SK-N-SH (cell line): ENCODE data around the gene PILRB. TPM values are rescaled to one million over a fixed set of nuclear protein-coding genes. Genes with fewer than 3 reads are reported as not detected.

Source experiments
- CTCF ChIA-PET: fragments of 300-600, 350-600 bp; formaldehyde crosslinking; extraction: SDS; loops from one replicate; lab custom pipeline; 2021; lab: Yijun Ruan, JAX
- POLR2A ChIA-PET: fragments of 350-600 bp; sonication (Branson Sonifier 250); formaldehyde crosslinking; extraction: SDS; loops from one replicate; lab custom pipeline; 2020; ENCODE audit warnings: antibody characterized with exemption, inconsistent platforms; lab: Yijun Ruan, JAX
- DNase-seq: peaks from one replicate; pipeline ENCODE4 v3.0.0; 2012
- H2AFZ ChIP-seq: fragments of 200-600 bp; sonication (generic); 2 replicates; pipeline ENCODE4 v1.8.1; 2016; ENCODE audit warnings: antibody characterized with exemption, mild to moderate bottlenecking, low read depth
- H3F3A ChIP-seq: fragments of 200-600 bp; sonication (generic); replicated peaks from 2 replicates; pipeline ENCODE3; 2016; ENCODE audit warnings: antibody characterized with exemption, mild to moderate bottlenecking; ENCODE audit not compliant: insufficient read depth
- H3K27ac ChIP-seq, 2 experiments: fragments of 200-500 bp in 1 of 2; fragments of 200-600 bp in 1 of 2; sonication (Bioruptor generic) in 1 of 2; sonication (generic), shearing (Covaris generic) in 1 of 2; 2 replicates each; pipeline versions ENCODE4 v1.5.1 to v1.6.1; 2014 to 2016; ENCODE audit warnings: low read depth in 2 of 2, inconsistent platforms in 1 of 2, low read length in 1 of 2, mild to moderate bottlenecking in 1 of 2, mixed read lengths in 1 of 2
- H3K27me3 ChIP-seq: fragments of 200-600 bp; sonication (generic), shearing (Covaris generic); 2 replicates; pipeline ENCODE4 v1.6.1; 2016; ENCODE audit warnings: mixed run types; ENCODE audit not compliant: insufficient read depth
- H3K36me3 ChIP-seq, 2 experiments: fragments of 200-500 bp in 1 of 2; fragments of 200-600 bp in 1 of 2; sonication (Bioruptor generic) in 1 of 2; sonication (generic) in 1 of 2; replicated peaks in 1 of 2; 2 replicates each; pipeline versions ENCODE3 to v1.5.1; 2014 to 2016; ENCODE audit warnings: low read length in 1 of 2, mild to moderate bottlenecking in 1 of 2; ENCODE audit not compliant: insufficient read depth in 2 of 2, control insufficient read depth in 1 of 2
- H3K4me1 ChIP-seq, 2 experiments: fragments of 200-500 bp in 1 of 2; fragments of 200-600 bp in 1 of 2; sonication (Bioruptor generic) in 1 of 2; sonication (generic), shearing (Covaris generic) in 1 of 2; 2 replicates each; pipeline versions ENCODE4 v1.5.1 to v1.6.1; 2014 to 2016; ENCODE audit warnings: low read depth in 1 of 2, low read length in 1 of 2, mixed run types in 1 of 2; ENCODE audit not compliant: insufficient read depth in 2 of 2, control insufficient read depth in 1 of 2
- H3K4me2 ChIP-seq: fragments of 200-600 bp; sonication (generic), shearing (Covaris generic); 2 replicates; pipeline ENCODE4 v1.6.1; 2017; ENCODE audit warnings: mixed run types
- H3K4me3 ChIP-seq, 2 experiments: fragments of 200-500 bp in 1 of 2; fragments of 200-600 bp in 1 of 2; sonication (Bioruptor generic) in 1 of 2; sonication (generic), shearing (Covaris generic) in 1 of 2; 2 replicates each; pipeline versions ENCODE4 v1.5.1 to v1.8.1; 2014 to 2016; ENCODE audit warnings: low read depth in 2 of 2, inconsistent platforms in 1 of 2, low read length in 1 of 2, mild to moderate bottlenecking in 1 of 2, mixed read lengths in 1 of 2, moderate library complexity in 1 of 2
- H3K79me2 ChIP-seq: fragments of 200-600 bp; sonication (generic); 2 replicates; pipeline ENCODE4 v1.8.1; 2017; ENCODE audit warnings: mild to moderate bottlenecking; ENCODE audit not compliant: insufficient read depth
- H3K9ac ChIP-seq: fragments of 200-600 bp; sonication (generic); 2 replicates; pipeline ENCODE4 v1.6.1; 2017; ENCODE audit warnings: mixed run types
- H3K9me2 ChIP-seq: fragments of 200-600 bp; sonication (generic); 2 replicates; pipeline ENCODE4 v1.6.1; 2017; ENCODE audit warnings: mixed run types
- H3K9me3 ChIP-seq: fragments of 200-600 bp; sonication (generic); 2 replicates; pipeline ENCODE4 v1.6.1; 2017; ENCODE audit warnings: mixed run types, mild to moderate bottlenecking, moderate library complexity
- H4K20me1 ChIP-seq: fragments of 200-600 bp; sonication (generic); 2 replicates; pipeline ENCODE4 v1.6.1; 2017; ENCODE audit warnings: mild to moderate bottlenecking, mixed run types; ENCODE audit not compliant: insufficient read depth
- CHD2 ChIP-seq: fragments of 150-350 bp; IDR thresholded peaks from 2 replicates; pipeline ENCODE4 v1.6.1; 2018; ENCODE audit warnings: low read length; ENCODE audit not compliant: partially characterized antibody
- FOSL2 ChIP-seq: IDR thresholded peaks from 2 replicates; pipeline ENCODE4 v1.4.0; 2012; ENCODE audit warnings: low read depth, mild to moderate bottlenecking, moderate library complexity, borderline replicate concordance
- FOXJ3 ChIP-seq: sonication (generic); formaldehyde crosslinking; IDR thresholded peaks from 2 replicates; pipeline ENCODE4 v1.5.1; 2020; ENCODE audit warnings: mild to moderate bottlenecking, missing genetic modification reagents
- JUND ChIP-seq: IDR thresholded peaks from 2 replicates; pipeline ENCODE4 v1.4.0; 2012
- NFIC ChIP-seq: IDR thresholded peaks from 2 replicates; pipeline ENCODE4 v1.4.0; 2012; ENCODE audit warnings: borderline replicate concordance
- NRF1 ChIP-seq: IDR thresholded peaks from 2 replicates; pipeline ENCODE4 v1.6.1; 2012; ENCODE audit warnings: low read depth, mild to moderate bottlenecking, low read length
- RAD21 ChIP-seq: IDR thresholded peaks from 2 replicates; pipeline ENCODE4 v1.6.1; 2012; ENCODE audit warnings: mild to moderate bottlenecking, low read length
- RCOR1 ChIP-seq: fragments of 150-350 bp; IDR thresholded peaks from 2 replicates; pipeline ENCODE4 v1.6.1; 2017; ENCODE audit warnings: antibody characterized with exemption, low read length
- RXRA ChIP-seq: IDR thresholded peaks from 2 replicates; pipeline ENCODE4 v1.4.0; 2012; ENCODE audit warnings: low read depth, mild to moderate bottlenecking, borderline replicate concordance
- TAF1 ChIP-seq: IDR thresholded peaks from 2 replicates; pipeline ENCODE4 v1.6.1; 2012; ENCODE audit warnings: low read depth, mild to moderate bottlenecking, low read length, moderate library complexity, borderline replicate concordance
- TEAD4 ChIP-seq: IDR thresholded peaks from 2 replicates; pipeline ENCODE4 v1.4.0; 2012; ENCODE audit warnings: mild to moderate bottlenecking, borderline replicate concordance; ENCODE audit not compliant: insufficient read depth
- WGBS: methylation state at CpG from one replicate; pipeline ENCODE4 v1.1.6; 2017; ENCODE audit warnings: low lambda C conversion rate; 5-methylcytosine and 5-hydroxymethylcytosine counted together
- polyA plus RNA-seq, 3 experiments: library from polyadenylated mRNA; depleted of rRNA; stranded (reverse); fragments of >200 nt; gene quantifications; 2 replicates each; pipeline ENCODE4 v1.2.3, GENCODE V29; 2012
- small RNA-seq, 7 experiments: library from RNA; depleted of rRNA; stranded (forward); fragments of <200 nt; gene quantifications; one replicate each; pipeline ENCODE3, GENCODE V24; 2012
- TF ChIP-seq, protein P1 (sequence below): fragments of 150-350 bp; IDR thresholded peaks from 2 replicates; pipeline ENCODE4 v1.6.1; 2017; ENCODE audit warnings: antibody characterized with exemption, low read length, low read depth, borderline replicate concordance
- TF ChIP-seq, protein P2 (sequence below): IDR thresholded peaks from 2 replicates; pipeline ENCODE4 v1.6.1; 2012; ENCODE audit warnings: mild to moderate bottlenecking, low read depth, low read length, moderate library complexity
- TF ChIP-seq, protein P3 (sequence below): fragments of 150-350 bp; IDR thresholded peaks from 2 replicates; pipeline ENCODE4 v1.6.1; 2016; ENCODE audit warnings: mild to moderate bottlenecking, low read depth, low read length
- TF ChIP-seq, protein P4 (sequence below): IDR thresholded peaks from 2 replicates; pipeline ENCODE4 v1.4.0; 2012; ENCODE audit warnings: low read depth, borderline replicate concordance

The PILRB gene
- polyA plus RNA-seq, 1 of the 3 experiments (the other 2 are of a cell fraction) = 55.4 TPM

DNA sequence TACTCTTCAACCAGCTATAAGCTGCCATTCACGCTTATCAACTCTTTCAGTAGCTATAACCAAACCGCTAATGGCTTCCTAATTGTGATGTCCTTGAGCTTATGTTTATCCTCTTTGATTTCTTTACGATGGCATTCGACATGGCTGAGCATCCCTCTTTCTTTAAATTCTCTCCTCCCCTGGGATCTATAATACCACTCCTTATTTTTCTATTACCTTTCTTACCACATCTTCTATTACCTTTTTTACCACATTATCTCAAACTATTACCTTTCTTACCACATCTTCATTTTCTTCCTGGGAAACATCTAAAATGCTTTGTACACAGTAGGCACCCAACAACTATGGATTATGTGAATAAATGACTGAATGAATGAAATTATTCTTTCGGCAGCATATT lies 57.5 kb downstream of the PILRB start:
- Histone ChIP-seq H3K4me2 (no peak overlapping the region), H3K27me3 (no peaks in the 10 kb centered on the region), H3K9me2 (no peaks in the 10 kb centered on the region)
- 91% methylated on average over 5 of the region's 5 CpGs for WGBS
- TF ChIP-seq, protein P1, sequence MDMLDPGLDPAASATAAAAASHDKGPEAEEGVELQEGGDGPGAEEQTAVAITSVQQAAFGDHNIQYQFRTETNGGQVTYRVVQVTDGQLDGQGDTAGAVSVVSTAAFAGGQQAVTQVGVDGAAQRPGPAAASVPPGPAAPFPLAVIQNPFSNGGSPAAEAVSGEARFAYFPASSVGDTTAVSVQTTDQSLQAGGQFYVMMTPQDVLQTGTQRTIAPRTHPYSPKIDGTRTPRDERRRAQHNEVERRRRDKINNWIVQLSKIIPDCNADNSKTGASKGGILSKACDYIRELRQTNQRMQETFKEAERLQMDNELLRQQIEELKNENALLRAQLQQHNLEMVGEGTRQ = no peak
- TF ChIP-seq, protein P2, sequence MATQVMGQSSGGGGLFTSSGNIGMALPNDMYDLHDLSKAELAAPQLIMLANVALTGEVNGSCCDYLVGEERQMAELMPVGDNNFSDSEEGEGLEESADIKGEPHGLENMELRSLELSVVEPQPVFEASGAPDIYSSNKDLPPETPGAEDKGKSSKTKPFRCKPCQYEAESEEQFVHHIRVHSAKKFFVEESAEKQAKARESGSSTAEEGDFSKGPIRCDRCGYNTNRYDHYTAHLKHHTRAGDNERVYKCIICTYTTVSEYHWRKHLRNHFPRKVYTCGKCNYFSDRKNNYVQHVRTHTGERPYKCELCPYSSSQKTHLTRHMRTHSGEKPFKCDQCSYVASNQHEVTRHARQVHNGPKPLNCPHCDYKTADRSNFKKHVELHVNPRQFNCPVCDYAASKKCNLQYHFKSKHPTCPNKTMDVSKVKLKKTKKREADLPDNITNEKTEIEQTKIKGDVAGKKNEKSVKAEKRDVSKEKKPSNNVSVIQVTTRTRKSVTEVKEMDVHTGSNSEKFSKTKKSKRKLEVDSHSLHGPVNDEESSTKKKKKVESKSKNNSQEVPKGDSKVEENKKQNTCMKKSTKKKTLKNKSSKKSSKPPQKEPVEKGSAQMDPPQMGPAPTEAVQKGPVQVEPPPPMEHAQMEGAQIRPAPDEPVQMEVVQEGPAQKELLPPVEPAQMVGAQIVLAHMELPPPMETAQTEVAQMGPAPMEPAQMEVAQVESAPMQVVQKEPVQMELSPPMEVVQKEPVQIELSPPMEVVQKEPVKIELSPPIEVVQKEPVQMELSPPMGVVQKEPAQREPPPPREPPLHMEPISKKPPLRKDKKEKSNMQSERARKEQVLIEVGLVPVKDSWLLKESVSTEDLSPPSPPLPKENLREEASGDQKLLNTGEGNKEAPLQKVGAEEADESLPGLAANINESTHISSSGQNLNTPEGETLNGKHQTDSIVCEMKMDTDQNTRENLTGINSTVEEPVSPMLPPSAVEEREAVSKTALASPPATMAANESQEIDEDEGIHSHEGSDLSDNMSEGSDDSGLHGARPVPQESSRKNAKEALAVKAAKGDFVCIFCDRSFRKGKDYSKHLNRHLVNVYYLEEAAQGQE = no peak
- TF ChIP-seq NFIC (no peak), FOXJ3 (no peak), CHD2 (no peak), RXRA (no peak), TEAD4 (no peak), FOSL2 (no peak), NRF1 (no peak), JUND (no peak), RCOR1 (no peak), RAD21 (no peak), TAF1 (no peak)
- TF ChIP-seq, protein P3, sequence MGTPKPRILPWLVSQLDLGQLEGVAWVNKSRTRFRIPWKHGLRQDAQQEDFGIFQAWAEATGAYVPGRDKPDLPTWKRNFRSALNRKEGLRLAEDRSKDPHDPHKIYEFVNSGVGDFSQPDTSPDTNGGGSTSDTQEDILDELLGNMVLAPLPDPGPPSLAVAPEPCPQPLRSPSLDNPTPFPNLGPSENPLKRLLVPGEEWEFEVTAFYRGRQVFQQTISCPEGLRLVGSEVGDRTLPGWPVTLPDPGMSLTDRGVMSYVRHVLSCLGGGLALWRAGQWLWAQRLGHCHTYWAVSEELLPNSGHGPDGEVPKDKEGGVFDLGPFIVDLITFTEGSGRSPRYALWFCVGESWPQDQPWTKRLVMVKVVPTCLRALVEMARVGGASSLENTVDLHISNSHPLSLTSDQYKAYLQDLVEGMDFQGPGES = no peak
- TF ChIP-seq, protein P4, sequence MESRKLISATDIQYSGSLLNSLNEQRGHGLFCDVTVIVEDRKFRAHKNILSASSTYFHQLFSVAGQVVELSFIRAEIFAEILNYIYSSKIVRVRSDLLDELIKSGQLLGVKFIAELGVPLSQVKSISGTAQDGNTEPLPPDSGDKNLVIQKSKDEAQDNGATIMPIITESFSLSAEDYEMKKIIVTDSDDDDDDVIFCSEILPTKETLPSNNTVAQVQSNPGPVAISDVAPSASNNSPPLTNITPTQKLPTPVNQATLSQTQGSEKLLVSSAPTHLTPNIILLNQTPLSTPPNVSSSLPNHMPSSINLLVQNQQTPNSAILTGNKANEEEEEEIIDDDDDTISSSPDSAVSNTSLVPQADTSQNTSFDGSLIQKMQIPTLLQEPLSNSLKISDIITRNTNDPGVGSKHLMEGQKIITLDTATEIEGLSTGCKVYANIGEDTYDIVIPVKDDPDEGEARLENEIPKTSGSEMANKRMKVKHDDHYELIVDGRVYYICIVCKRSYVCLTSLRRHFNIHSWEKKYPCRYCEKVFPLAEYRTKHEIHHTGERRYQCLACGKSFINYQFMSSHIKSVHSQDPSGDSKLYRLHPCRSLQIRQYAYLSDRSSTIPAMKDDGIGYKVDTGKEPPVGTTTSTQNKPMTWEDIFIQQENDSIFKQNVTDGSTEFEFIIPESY = no peak
- TF ChIP-seq, all 33 proteins: peak for 0
- no peak overlapping the region for H3K27ac ChIP-seq
- H3K4me1 ChIP-seq = no peaks in the 10 kb centered on the region
- no peaks in the 10 kb centered on the region for H3F3A ChIP-seq
- no peak overlapping the region for H3K4me3 ChIP-seq
- H3K36me3 ChIP-seq = no peaks in the 10 kb centered on the region
- H3K79me2 ChIP-seq = no peaks in the 10 kb centered on the region
- CTCF ChIA-PET = interaction anchor here (1.0 to 2.0 kb wide), 5 partner anchors 8 to 73 kb away, joined by 3 to 24 read pairs (median 4); no protein-coding TSS in a partner anchor
- POLR2A ChIA-PET = interaction anchor here (0.8 kb wide), 1 partner anchor 13 kb away, joined by 3 read pairs; the partner anchor contains the start of gene ZCWPW1
- no peaks in the 10 kb centered on the region for H3K9me3 ChIP-seq
- no peak overlapping the region for H3K9ac ChIP-seq
- H2AFZ ChIP-seq = no peak overlapping the region
- no peaks in the 10 kb centered on the region for H4K20me1 ChIP-seq
- DNase-seq = no peak

Small RNAs within 50 kb of the gene (small RNA-seq; reads per million reads assigned to genes)
- gene RF00019 = 0 reads per million in 7 experiments

Other genes starting within 250 kb of the PILRB start
- 31.7 and 70.5 TPM in 2 replicates for gene TAF6, start 238.8 kb upstream of the PILRB start, polyA plus RNA-seq (2012; rRNA removed)
- 52.0 and 65.0 TPM in 2 replicates for gene CNPY4, start 238.5 kb upstream of the PILRB start, polyA plus RNA-seq (2012; rRNA removed)
- gene MBLAC1, start 231.2 kb upstream of the PILRB start, polyA plus RNA-seq (2012; rRNA removed) = 2.5 and 4.4 TPM in 2 replicates
- 600 and 630 TPM in 2 replicates for gene LAMTOR4, start 209.2 kb upstream of the PILRB start, polyA plus RNA-seq (2012; rRNA removed)
- gene TRAPPC14, start 199.4 kb upstream of the PILRB start, polyA plus RNA-seq (2012; rRNA removed) = 13.9 and 16.4 TPM in 2 replicates
- 9.0 and 9.4 TPM in 2 replicates for gene GAL3ST4, start 189.5 kb upstream of the PILRB start, polyA plus RNA-seq (2012; rRNA removed)
- 12.9 and 14.2 TPM in 2 replicates for gene GPC2, start 180.7 kb upstream of the PILRB start, polyA plus RNA-seq (2012; rRNA removed)
- 0.10 and 0.31 TPM in 2 replicates for gene STAG3, start 180.2 kb upstream of the PILRB start, polyA plus RNA-seq (2012; rRNA removed)
- gene PVRIG, start 138.2 kb upstream of the PILRB start, polyA plus RNA-seq (2012; rRNA removed) = not detected in 2 replicates
- gene SPDYE3, start 50.4 kb upstream of the PILRB start, polyA plus RNA-seq (2012; rRNA removed) = not detected in 2 replicates
- 0.89 and 0.99 TPM in 2 replicates for gene PILRA, start 15.4 kb downstream of the PILRB start, polyA plus RNA-seq (2012; rRNA removed)
- gene ZCWPW1, start 70.6 kb downstream of the PILRB start, polyA plus RNA-seq (2012; rRNA removed) = 3.4 and 4.1 TPM in 2 replicates
- 16.7 and 20.2 TPM in 2 replicates for gene MEPCE, start 71.7 kb downstream of the PILRB start, polyA plus RNA-seq (2012; rRNA removed)
- gene PPP1R35, start 78.4 kb downstream of the PILRB start, polyA plus RNA-seq (2012; rRNA removed) = 66.9 and 75.9 TPM in 2 replicates
- gene SPACDR, start 106.1 kb downstream of the PILRB start, polyA plus RNA-seq (2012; rRNA removed) = 0.93 and 1.5 TPM in 2 replicates
- gene TSC22D4, start 121.1 kb downstream of the PILRB start, polyA plus RNA-seq (2012; rRNA removed) = 20.3 and 32.7 TPM in 2 replicates
- gene NYAP1, start 125.8 kb downstream of the PILRB start, polyA plus RNA-seq (2012; rRNA removed) = 3.9 and 6.0 TPM in 2 replicates
- 16.1 and 23.1 TPM in 2 replicates for gene AGFG2, start 181.1 kb downstream of the PILRB start, polyA plus RNA-seq (2012; rRNA removed)
- gene SAP25, start 215.8 kb downstream of the PILRB start, polyA plus RNA-seq (2012; rRNA removed) = 1.0 and 1.2 TPM in 2 replicates
- 24.2 and 29.8 TPM in 2 replicates for gene LRCH4, start 228.0 kb downstream of the PILRB start, polyA plus RNA-seq (2012; rRNA removed)
- gene FBXO24, start 228.2 kb downstream of the PILRB start, polyA plus RNA-seq (2012; rRNA removed) = 0.71 and 0.94 TPM in 2 replicates
- 190 and 448 TPM in 2 replicates for gene PCOLCE, start 244.2 kb downstream of the PILRB start, polyA plus RNA-seq (2012; rRNA removed)